GM12872 (cell line): ENCODE data around the gene ADGRG6.

Source experiments
- CTCF ChIP-seq: IDR thresholded peaks from 3 replicates; pipeline ENCODE4 v1.5.1; 2011; ENCODE audit warnings: low read depth, mild to moderate bottlenecking, low read length, moderate library complexity; ENCODE audit not compliant: insufficient read depth

Gene ADGRG6

DNA sequence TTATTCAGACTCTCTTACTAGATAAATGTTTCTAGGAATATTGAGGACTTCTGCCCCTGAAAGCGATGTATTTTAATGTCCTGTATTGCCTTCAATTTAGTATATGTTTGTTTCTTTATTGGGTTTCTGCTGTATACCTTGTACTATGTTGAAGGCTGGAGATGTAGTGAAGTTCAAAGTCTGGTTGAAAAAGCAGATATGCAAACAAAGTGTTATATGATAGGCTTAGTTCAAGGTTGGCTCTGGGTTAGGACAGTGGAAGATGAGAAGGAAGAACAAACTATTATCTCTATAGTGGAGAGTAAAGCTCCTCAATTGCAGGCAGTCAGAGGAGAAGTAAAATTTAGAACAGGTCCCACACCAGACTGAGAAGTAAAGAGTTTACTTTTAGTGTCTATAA is 36.3 kb upstream of the ADGRG6 start:
- TF ChIP-seq CTCF: no peak

DNA sequence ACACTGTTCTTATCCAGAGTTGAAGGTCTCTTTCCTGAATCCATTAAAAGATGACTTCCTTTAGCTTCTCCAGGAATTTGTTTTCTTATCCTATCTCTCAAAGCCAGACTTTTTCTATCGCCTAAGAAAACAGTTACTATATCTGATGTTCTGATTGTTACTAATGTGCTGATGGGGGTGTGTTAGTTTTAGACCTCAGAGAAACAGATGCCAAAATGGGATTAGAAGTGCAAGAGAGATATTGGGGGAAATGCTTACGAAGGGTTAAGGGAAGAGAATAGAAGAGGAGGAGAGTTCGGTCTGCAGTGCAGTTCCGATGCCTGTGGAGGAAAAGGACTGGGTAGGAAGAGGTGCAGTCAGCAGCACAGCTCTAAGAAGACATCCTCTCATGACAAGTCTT is 35.7 kb upstream of the ADGRG6 start:
- TF ChIP-seq CTCF: no peak

DNA sequence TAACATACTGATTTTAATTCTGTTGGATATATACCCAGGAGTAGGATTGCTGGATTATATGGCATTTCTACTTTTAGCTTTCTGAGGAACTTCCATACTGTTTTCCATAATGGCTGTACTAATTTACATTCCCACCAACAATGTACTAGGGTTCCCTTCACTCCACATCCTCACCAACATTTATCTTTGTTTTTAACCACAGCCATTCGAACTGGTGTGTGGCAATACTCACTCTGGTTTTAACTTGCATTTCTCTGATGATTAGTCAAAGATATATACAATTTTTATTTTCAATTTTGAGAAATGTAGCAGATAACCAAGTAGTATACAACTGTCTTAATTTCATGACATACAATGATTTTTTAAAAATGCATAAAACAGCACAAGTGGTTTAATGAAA is 30.3 kb upstream of the ADGRG6 start:
- TF ChIP-seq CTCF: no peak

DNA sequence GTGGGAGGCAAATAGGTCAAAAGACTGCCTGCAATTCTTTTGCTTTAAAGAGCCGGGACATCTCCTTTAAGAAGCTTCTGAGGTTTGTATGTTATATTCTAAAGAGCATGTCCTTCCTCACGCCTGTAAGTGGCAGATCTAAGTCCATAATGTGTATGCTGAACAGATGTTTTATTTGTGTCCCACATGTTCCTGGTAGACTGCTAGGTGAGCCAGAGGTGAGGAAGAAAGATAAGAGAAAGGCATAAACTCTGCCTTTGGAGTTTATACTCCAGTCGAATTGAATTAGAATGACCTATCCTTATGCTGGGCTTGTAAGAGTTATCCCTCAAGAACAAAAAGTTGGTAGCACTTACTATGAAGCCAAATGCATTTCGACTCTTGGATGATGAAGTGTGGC is 27.2 kb upstream of the ADGRG6 start:
- no peak for TF ChIP-seq CTCF

GRCh38 chr6:142275236-142276006 is 26.4 kb upstream of the ADGRG6 start:
- no peak for TF ChIP-seq CTCF

- TF ChIP-seq CTCF: no peak
Observed at GRCh38 chr6:142276256-142276655, 25.6 kb upstream of the ADGRG6 start.

- no peak for TF ChIP-seq CTCF
Observed at GRCh38 chr6:142279350-142280180, 22.2 kb upstream of the ADGRG6 start.
